AG09309 (cell line): ENCODE results near the gene ACAD11.

Source experiments
- DNase-seq: peaks from one replicate; pipeline ENCODE4 v3.0.0-alpha.2; 2010; ENCODE audit warnings: low read depth
- H3K4me3 ChIP-seq: 2 replicates; pipeline ENCODE4 v1.5.1; 2011; ENCODE audit warnings: mild to moderate bottlenecking, low read depth, low read length, moderate library complexity; ENCODE audit not compliant: control insufficient read depth
- TF ChIP-seq, protein P1 (sequence below): IDR thresholded peaks from 2 replicates; pipeline ENCODE4 v1.5.1; 2011; ENCODE audit warnings: mild to moderate bottlenecking, low read depth, low read length, inconsistent platforms; ENCODE audit not compliant: insufficient read depth, control insufficient read depth; ENCODE audit errors: missing control alignments

The ACAD11 gene

GRCh38 chr3:132659365-132660051, at the start of gene ACAD11:
ACAD11 (minus strand) TSS chr3:132659809; CDS start chr3:132659751, 58 bp downstream.
- H3K4me3 ChIP-seq, result peak within 1 kb of the TSS; percentile 89
- TF ChIP-seq, protein P1, sequence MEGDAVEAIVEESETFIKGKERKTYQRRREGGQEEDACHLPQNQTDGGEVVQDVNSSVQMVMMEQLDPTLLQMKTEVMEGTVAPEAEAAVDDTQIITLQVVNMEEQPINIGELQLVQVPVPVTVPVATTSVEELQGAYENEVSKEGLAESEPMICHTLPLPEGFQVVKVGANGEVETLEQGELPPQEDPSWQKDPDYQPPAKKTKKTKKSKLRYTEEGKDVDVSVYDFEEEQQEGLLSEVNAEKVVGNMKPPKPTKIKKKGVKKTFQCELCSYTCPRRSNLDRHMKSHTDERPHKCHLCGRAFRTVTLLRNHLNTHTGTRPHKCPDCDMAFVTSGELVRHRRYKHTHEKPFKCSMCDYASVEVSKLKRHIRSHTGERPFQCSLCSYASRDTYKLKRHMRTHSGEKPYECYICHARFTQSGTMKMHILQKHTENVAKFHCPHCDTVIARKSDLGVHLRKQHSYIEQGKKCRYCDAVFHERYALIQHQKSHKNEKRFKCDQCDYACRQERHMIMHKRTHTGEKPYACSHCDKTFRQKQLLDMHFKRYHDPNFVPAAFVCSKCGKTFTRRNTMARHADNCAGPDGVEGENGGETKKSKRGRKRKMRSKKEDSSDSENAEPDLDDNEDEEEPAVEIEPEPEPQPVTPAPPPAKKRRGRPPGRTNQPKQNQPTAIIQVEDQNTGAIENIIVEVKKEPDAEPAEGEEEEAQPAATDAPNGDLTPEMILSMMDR, result peak; percentile 66
- DNase-seq, result peak; percentile 20

DNA sequence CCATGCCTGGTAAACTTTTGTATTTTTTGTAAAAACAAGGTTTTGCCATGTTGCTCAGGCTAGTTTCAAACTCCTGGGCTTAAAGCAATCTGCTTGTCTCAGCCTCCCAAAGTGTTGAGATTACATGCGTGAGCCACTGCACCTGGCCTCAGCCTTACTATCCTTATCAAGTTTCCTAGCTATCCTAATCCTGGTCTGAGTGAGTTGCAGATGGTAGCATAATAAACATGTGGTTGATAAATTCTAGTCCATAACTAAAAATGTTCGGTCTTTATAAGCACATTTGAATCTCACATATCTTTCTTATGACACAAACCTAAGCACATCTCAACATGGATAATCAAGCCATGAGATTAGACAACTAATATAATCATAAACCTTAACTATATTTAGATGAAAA, 44.1 kb upstream of the ACAD11 start:
- TF ChIP-seq, protein P1, result no peak
- DNase-seq, result no peak
- H3K4me3 ChIP-seq, result no peak overlapping the region

DNA sequence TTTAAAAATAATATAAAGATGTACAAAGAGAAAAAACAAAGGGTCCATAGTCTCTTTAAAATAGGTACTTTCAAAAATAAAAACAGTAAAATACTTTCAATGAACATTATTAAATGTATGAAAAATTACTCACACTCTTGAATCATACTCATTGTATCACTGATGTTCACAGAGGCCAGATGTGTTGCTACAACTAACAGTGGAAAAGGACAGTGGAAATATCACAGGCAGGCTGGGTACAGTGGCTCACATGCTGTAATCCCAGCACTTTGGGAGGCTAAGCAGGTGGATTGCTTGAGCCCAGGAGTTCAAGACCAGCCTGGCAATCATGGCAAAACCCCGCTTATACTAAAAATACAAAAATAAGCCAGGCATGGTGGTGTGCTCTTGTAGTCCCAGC, 35.8 kb upstream of the ACAD11 start:
- TF ChIP-seq, protein P1, result no peak
- H3K4me3 ChIP-seq, result no peak overlapping the region
- no peak for DNase-seq

- H3K4me3 ChIP-seq, result no peak overlapping the region
- no peak for DNase-seq
- TF ChIP-seq, protein P1, result no peak
These were observed 35.4 kb upstream of the ACAD11 start for GRCh38 chr3:132694991-132695390.

GRCh38 chr3:132690040-132690439, 30.4 kb upstream of the ACAD11 start:
- TF ChIP-seq, protein P1, result no peak
- H3K4me3 ChIP-seq, result no peak overlapping the region
- no peak for DNase-seq

GRCh38 chr3:132682201-132682600, 22.6 kb upstream of the ACAD11 start:
- DNase-seq, result no peak
- TF ChIP-seq, protein P1, result no peak
- H3K4me3 ChIP-seq, result no peak overlapping the region

- TF ChIP-seq, protein P1, result no peak
- H3K4me3 ChIP-seq, result no peak overlapping the region
- no peak for DNase-seq
These were observed 21.8 kb upstream of the ACAD11 start for GRCh38 chr3:132681421-132681820.
